ENCODE data around the gene DLX1. TPM values are rescaled to one million over a fixed set of nuclear protein-coding genes. Genes with fewer than 3 reads are reported as not detected.

DLX1 gene
- total and polyA plus RNA-seq, 12 donors: 0.11 to 1.4 (median 0.53) TPM; not detected in 5

DNA sequence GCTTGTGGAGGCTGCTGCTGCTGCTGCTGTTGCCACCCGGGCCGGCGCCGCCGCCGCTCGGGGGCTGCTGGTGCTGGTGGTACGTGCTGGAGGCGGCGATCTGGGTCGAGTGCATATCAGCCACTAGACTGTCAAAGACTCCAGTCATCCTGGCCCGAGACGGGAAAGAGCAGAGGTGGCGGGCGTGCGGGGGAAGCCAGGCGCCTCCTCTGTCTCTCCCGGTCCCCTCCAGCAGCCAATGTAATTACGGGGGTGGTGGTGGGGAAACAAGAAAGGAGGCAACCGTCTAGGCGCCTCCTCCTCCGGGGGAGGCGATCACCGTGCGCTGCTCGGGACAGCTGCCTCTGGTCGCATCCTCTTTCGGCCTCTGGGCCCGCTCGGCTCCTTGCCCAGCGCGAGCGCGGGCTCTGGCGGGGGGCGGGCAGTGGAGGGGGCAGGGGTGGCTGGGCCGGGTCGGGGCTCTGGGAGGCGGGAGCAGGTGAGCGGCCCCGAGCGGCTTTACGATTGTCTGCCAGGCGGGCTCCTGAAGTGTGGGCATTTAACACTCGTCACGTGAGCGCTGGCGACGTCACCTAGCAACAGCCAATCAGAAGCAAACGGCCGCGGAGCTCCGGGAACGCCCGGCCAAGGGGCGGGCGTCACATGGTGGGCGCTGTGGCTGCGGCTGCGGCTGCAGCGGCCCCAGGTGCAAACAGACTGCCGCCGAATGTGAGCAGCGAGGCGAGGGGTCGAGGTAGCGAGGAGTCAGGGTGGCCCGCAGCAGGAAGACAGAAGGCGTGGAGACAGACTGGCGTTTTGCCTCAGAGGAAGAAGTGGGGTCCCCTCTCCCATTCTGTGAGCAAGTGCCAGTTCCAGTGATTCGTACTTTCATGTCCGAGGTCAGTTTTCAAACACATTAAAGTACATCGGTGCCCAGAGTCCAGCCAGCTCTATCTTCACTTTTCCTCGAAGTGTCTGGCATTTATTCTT lies 17.4 kb downstream of the DLX1 start, which contains the start of gene DLX2:
Gene DLX2 (minus strand): TSS at position 510 of the 969 bp plus-strand sequence. CDS start 362 bp downstream, at position 148.
- 1 to 3% (median 1%) methylated on average over 7 to 74 of the region's 74 CpGs for WGBS, 4 donors
- H3K9me3 ChIP-seq (replicated peaks in 1 of 3): no peaks in the 10 kb centered on the region
- H3K27ac ChIP-seq: peak within 1 kb of the TSS in 1 of 5 donors; percentile 43
- peak within 1 kb of the TSS in 2 of 4 donors; percentile 27 to 57 for H3K4me3 ChIP-seq
- TF ChIP-seq POLR2A (IDR thresholded peaks at IDR 0.05) (no peak), CTCF (IDR thresholded peaks at IDR 0.05) (no peak)
- intact Hi-C loops (cut with DNase I): loop anchor here (5.0 to 10.0 kb wide), 5 partner anchors 100 to 528 kb away; no protein-coding TSS in a partner anchor
- peak; percentile 68 to 92 (median 77) for DNase-seq
- H3K27me3 ChIP-seq: peaks cover 93% of the 10 kb centered on the region
- H3K36me3 ChIP-seq (replicated peaks in 1 of 2): no peaks in the 10 kb centered on the region
- H3K4me1 ChIP-seq (replicated peaks in 1 of 2): peaks cover 16 to 45% of the 10 kb centered on the region in 2 donors

DNA sequence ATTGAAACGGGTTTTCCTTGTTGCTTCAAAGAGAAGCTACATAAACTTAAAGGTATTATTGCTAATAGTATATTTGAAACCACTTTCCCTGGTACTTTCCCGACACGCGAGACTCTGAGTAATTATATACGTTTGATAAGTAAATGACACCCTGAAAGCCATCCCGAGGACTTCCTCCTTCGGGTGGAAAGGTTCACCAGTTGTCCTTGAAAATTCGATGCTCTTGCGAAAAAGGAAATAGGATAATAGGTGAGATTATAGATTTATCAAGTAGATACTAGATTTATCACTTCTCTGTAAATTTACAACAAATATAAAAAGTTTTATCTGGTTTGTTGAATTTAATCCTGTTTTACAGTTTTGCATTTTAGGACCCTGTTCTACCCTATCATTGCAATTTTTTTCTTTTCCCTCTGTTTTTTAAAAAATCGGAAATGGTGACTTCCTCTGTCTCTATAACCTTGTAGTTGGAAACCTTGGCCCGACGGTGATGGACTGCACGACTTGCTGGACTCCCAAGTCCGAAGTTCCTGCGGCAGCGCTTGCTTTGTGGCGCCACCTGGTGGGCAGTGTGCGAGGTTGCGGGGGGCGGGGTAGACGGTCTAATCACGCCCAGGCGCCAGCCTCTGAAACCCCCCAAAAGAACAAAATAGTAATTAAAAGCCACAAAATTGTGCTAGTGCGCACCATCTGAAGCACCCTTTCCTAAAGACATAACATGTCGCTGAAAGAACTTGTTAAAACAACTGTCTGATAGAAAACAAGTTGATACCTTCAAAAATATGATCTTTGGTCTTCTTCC lies 18.4 kb downstream of the DLX1 start:
- H3K9me3 ChIP-seq (replicated peaks in 1 of 3): no peaks in the 10 kb centered on the region
- H3K27me3 ChIP-seq: peaks cover 93% of the 10 kb centered on the region
- H3K27ac ChIP-seq: no peak overlapping the region
- DNase-seq: peak; percentile 76 to 93 (median 79)
- H3K36me3 ChIP-seq (replicated peaks in 1 of 2): no peaks in the 10 kb centered on the region
- peak overlapping the region in 1 of 4 donors; percentile 57 for H3K4me3 ChIP-seq
- peaks cover 16 to 46% of the 10 kb centered on the region in 2 donors for H3K4me1 ChIP-seq (replicated peaks in 1 of 2)
- 3 to 5% (median 4%) methylated on average over 25 of the region's 25 CpGs for WGBS, 4 donors
- intact Hi-C loops (cut with DNase I): loop anchor here (5.0 to 10.0 kb wide), 5 partner anchors 101 to 529 kb away; no protein-coding TSS in a partner anchor
- TF ChIP-seq CTCF (IDR thresholded peaks at IDR 0.05) (peak; percentile 63 to 89 (median 82)), POLR2A (IDR thresholded peaks at IDR 0.05) (no peak)

- H3K36me3 ChIP-seq (replicated peaks in 1 of 2): no peaks in the 10 kb centered on the region
- H3K27me3 ChIP-seq: peaks cover 84% of the 10 kb centered on the region
- peaks cover 16 to 39% of the 10 kb centered on the region in 2 donors for H3K4me1 ChIP-seq (replicated peaks in 1 of 2)
- TF ChIP-seq POLR2A (IDR thresholded peaks at IDR 0.05) (no peak), CTCF (IDR thresholded peaks at IDR 0.05) (no peak)
- intact Hi-C loops (cut with DNase I): loop anchor here (10.0 kb wide), 4 partner anchors 291 to 531 kb away; no protein-coding TSS in a partner anchor
- no peak for DNase-seq
- H3K9me3 ChIP-seq (replicated peaks in 1 of 3): no peaks in the 10 kb centered on the region
- 14 to 19% (median 16%) methylated on average over 23 of the region's 23 CpGs for WGBS, 4 donors
- H3K4me3 ChIP-seq: no peak overlapping the region
- no peak overlapping the region for H3K27ac ChIP-seq
Observed at GRCh38 chr2:172105471-172106107, 20.3 kb downstream of the DLX1 start.
